ENCODE results near the gene SIRT5. TPM values are rescaled to one million over a fixed set of nuclear protein-coding genes. Genes with fewer than 3 reads are reported as not detected.
A peak's percentile ranks its signal among the peaks of the same experiment; 100 is the strongest.

Gene SIRT5
- total RNA-seq, 1 experiment from 2014 or later, result 14.3 TPM

DNA sequence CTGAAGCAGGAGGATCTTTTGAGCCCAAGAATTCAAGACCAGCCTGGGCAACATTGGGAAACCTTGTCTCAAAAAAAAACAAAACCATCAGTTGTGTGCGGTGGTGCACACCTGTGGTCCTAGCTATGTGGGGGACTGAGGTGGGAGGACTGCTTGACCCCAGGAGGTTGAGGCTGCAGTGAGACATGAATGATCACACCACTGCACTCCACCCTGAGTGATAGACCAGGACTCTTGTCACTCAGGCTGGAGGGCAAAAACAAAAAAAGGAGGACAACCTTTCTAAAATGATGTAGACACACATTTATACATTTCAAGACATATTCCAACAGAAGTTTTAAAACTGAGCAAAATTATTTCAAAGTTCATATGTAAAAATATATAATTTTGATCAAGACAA is 85.9 kb downstream of the SIRT5 start:
- Histone ChIP-seq H4K8ac (replicated peaks; ENCODE audit: insufficient read length, low read depth, low read length) (no peak overlapping the region), H2BK20ac (ENCODE audit: low read depth, low read length, poor library complexity, severe bottlenecking) (no peak overlapping the region), H3K56ac (ENCODE audit: insufficient read length, low read depth, low read length) (no peak overlapping the region), H3K14ac (ENCODE audit: insufficient read depth, low read length) (no peak overlapping the region), H4K5ac (ENCODE audit: insufficient read length, low read depth, low read length) (no peak overlapping the region), H3K9me3 (ENCODE audit: control insufficient read depth, low read depth, low read length) (no peaks in the 10 kb centered on the region), H2BK120ac (ENCODE audit: low read depth, low read length, poor library complexity, severe bottlenecking) (no peak overlapping the region), H3K9ac (ENCODE audit: extremely low read depth, insufficient read length, low read length) (no peak overlapping the region), H2AFZ (ENCODE audit: low read length) (no peak overlapping the region), H2BK12ac (ENCODE audit: insufficient read length, low read depth, low read length) (no peak overlapping the region), H4K91ac (ENCODE audit: insufficient read length, low read depth, low read length) (no peak overlapping the region), H3K4me2 (ENCODE audit: insufficient read depth, insufficient read length, low read length) (no peak overlapping the region), H2AK5ac (ENCODE audit: insufficient read length, low read length) (no peak overlapping the region), H3K23me2 (ENCODE audit: insufficient read length, low read depth, low read length, poor library complexity, severe bottlenecking) (no peaks in the 10 kb centered on the region), H3K4ac (ENCODE audit: low read depth, low read length) (no peak overlapping the region), H3K79me1 (ENCODE audit: insufficient read depth, low read depth, low read length, poor library complexity, severe bottlenecking) (peaks cover 2% of the 10 kb centered on the region), H2BK5ac (ENCODE audit: insufficient read length, low read length) (no peak overlapping the region), H3K27ac (ENCODE audit: insufficient read length, low read depth, low read length) (no peak overlapping the region), H3K23ac (ENCODE audit: insufficient read length, low read depth, low read length) (no peak overlapping the region), H3K79me2 (ENCODE audit: insufficient read depth, low read length) (peaks cover 4% of the 10 kb centered on the region; the same call in 1 of the 2 replicates), H3K18ac (ENCODE audit: insufficient read length, low read depth, low read length) (no peak overlapping the region), H3K27me3 (ENCODE audit: insufficient read depth, low read length) (no peaks in the 10 kb centered on the region), H4K20me1 (ENCODE audit: control insufficient read depth, insufficient read depth, insufficient read length) (no peaks in the 10 kb centered on the region), H2BK15ac (ENCODE audit: low read depth, low read length) (no peak overlapping the region), H3K4me1 (ENCODE audit: insufficient read depth, low read length) (no peaks in the 10 kb centered on the region; the same call in 1 of the 2 replicates), H3T11ph (ENCODE audit: low read length) (no peak overlapping the region)
- Mint-ChIP-seq H3K36me3 (ENCODE audit: insufficient read depth in 1 of 3, low read depth in 3 of 3) (no peaks in the 10 kb centered on the region), H3K9me3 (no peaks in the 10 kb centered on the region), H3K27ac (peak overlapping the region in 1 of 3 experiments; percentile 78; a peak in 3 of 7 replicates), H3K4me3 (no peak overlapping the region), H3K27me3 (ENCODE audit: low read depth) (no peaks in the 10 kb centered on the region), H3K4me1 (peaks cover 25 to 31% of the 10 kb centered on the region in 2 experiments)
- WGBS (ENCODE audit: extremely low coverage, insufficient read length, low lambda C conversion rate), result no CpG with 5 or more reads among the region's 1 CpG
- no peak for DNase-seq
- TF ChIP-seq, protein P1, sequence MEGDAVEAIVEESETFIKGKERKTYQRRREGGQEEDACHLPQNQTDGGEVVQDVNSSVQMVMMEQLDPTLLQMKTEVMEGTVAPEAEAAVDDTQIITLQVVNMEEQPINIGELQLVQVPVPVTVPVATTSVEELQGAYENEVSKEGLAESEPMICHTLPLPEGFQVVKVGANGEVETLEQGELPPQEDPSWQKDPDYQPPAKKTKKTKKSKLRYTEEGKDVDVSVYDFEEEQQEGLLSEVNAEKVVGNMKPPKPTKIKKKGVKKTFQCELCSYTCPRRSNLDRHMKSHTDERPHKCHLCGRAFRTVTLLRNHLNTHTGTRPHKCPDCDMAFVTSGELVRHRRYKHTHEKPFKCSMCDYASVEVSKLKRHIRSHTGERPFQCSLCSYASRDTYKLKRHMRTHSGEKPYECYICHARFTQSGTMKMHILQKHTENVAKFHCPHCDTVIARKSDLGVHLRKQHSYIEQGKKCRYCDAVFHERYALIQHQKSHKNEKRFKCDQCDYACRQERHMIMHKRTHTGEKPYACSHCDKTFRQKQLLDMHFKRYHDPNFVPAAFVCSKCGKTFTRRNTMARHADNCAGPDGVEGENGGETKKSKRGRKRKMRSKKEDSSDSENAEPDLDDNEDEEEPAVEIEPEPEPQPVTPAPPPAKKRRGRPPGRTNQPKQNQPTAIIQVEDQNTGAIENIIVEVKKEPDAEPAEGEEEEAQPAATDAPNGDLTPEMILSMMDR (conservative IDR thresholded peaks at IDR 0.05), result no peak
